Rectal smooth muscle tissue (tissue), 1 donor: ENCODE results near the gene CYP8B1.

ENCODE experiments used
- H3K27ac ChIP-seq: one replicate; pipeline ENCODE4 v1.7.0; 2013; ENCODE audit warnings: low read depth, low read length, inconsistent platforms
- H3K27me3 ChIP-seq: one replicate; pipeline ENCODE4 v1.7.0; 2013; ENCODE audit warnings: low read length; ENCODE audit not compliant: control insufficient read depth, insufficient read depth
- H3K36me3 ChIP-seq: one replicate; pipeline ENCODE4 v1.7.0; 2013; ENCODE audit warnings: low read length; ENCODE audit not compliant: control insufficient read depth, insufficient read depth
- H3K4me1 ChIP-seq: one replicate; pipeline ENCODE4 v1.7.0; 2013; ENCODE audit warnings: low read length; ENCODE audit not compliant: control insufficient read depth, insufficient read depth
- H3K4me3 ChIP-seq: one replicate; pipeline ENCODE4 v1.7.0; 2013; ENCODE audit warnings: low read length
- H3K9ac ChIP-seq: one replicate; pipeline ENCODE4 v1.7.0; 2013; ENCODE audit warnings: low read length

Gene CYP8B1

GRCh38 chr3:42827654-42828053 is 48.0 kb downstream of the CYP8B1 start:
- no peaks in the 10 kb centered on the region for H3K36me3 ChIP-seq
- no peaks in the 10 kb centered on the region for H3K27me3 ChIP-seq
- no peak overlapping the region for H3K9ac ChIP-seq
- H3K4me3 ChIP-seq = no peak overlapping the region
- no peak overlapping the region for H3K27ac ChIP-seq
- H3K4me1 ChIP-seq = no peaks in the 10 kb centered on the region

GRCh38 chr3:42827023-42827422 is 48.7 kb downstream of the CYP8B1 start:
- Histone ChIP-seq H3K4me1 (no peaks in the 10 kb centered on the region), H3K9ac (no peak overlapping the region), H3K36me3 (no peaks in the 10 kb centered on the region), H3K4me3 (no peak overlapping the region), H3K27me3 (no peaks in the 10 kb centered on the region), H3K27ac (no peak overlapping the region)

- Histone ChIP-seq H3K27me3 (no peaks in the 10 kb centered on the region), H3K4me1 (no peaks in the 10 kb centered on the region), H3K27ac (no peak overlapping the region)
Measured at GRCh38 chr3:42826141-42826540, 49.5 kb downstream of the CYP8B1 start.

GRCh38 chr3:42823351-42823750 is 52.3 kb downstream of the CYP8B1 start:
- Histone ChIP-seq H3K27ac (no peak overlapping the region), H3K36me3 (no peaks in the 10 kb centered on the region), H3K9ac (no peak overlapping the region), H3K4me1 (no peaks in the 10 kb centered on the region), H3K27me3 (no peaks in the 10 kb centered on the region), H3K4me3 (no peak overlapping the region)

More at GRCh38 chr3:42826141-42826540, 49.5 kb downstream of the CYP8B1 start:
- H3K9ac ChIP-seq = no peak overlapping the region
- no peak overlapping the region for H3K4me3 ChIP-seq
- H3K36me3 ChIP-seq = no peaks in the 10 kb centered on the region

GRCh38 chr3:42822828-42823227 is 52.9 kb downstream of the CYP8B1 start:
- no peak overlapping the region for H3K9ac ChIP-seq
- no peaks in the 10 kb centered on the region for H3K4me1 ChIP-seq
- H3K36me3 ChIP-seq = no peaks in the 10 kb centered on the region
- H3K27ac ChIP-seq = no peak overlapping the region
- H3K4me3 ChIP-seq = no peak overlapping the region
- H3K27me3 ChIP-seq = no peaks in the 10 kb centered on the region
